Left ventricle myocardium superior (tissue), 1 donor: ENCODE measurements around the gene PLEKHM2. TPM values are rescaled to one million over a fixed set of nuclear protein-coding genes. Genes with fewer than 3 reads are reported as not detected.
A peak's percentile ranks its signal among the peaks of the same experiment; 100 is the strongest.
"Not testable (repeated sequence)": the region's sequence is repeated elsewhere in the genome, so short reads cannot be mapped to it uniquely, and the experiment has no call there.

Source experiments
- ATAC-seq: fragments of 200-7000 bp; cut with Tn5 transposase; one replicate; pipeline ENCODE4 v1.9.1; 2020; ENCODE audit warnings: mild to moderate bottlenecking, moderate library complexity
- DNase-seq: peaks from one replicate; pipeline ENCODE4 v3.0.0-alpha.2; 2020
- intact Hi-C: fragments of 100-400 bp; cut with micrococcal nuclease; formaldehyde crosslinking; loops from one replicate; pipeline ENCODE4 v1.11.0; 2022
- long read RNA-seq: library from polyadenylated mRNA; unstranded; transcript quantifications from one replicate; pipeline ENCODE4 v2.0.0, GENCODE V29; 2021
- total RNA-seq: library from RNA; stranded (reverse); fragmentation: NEBNext Ultra II Directional; extraction: Animal tissue kit (Norgen Biotek cat#: 25700); gene quantifications from one replicate; pipeline ENCODE4 v1.2.1, GENCODE V29; 2021
- donor health status: DM: no; HTN: yes; CAD: no; lungs with severe emphysema.

The PLEKHM2 gene, protein sequence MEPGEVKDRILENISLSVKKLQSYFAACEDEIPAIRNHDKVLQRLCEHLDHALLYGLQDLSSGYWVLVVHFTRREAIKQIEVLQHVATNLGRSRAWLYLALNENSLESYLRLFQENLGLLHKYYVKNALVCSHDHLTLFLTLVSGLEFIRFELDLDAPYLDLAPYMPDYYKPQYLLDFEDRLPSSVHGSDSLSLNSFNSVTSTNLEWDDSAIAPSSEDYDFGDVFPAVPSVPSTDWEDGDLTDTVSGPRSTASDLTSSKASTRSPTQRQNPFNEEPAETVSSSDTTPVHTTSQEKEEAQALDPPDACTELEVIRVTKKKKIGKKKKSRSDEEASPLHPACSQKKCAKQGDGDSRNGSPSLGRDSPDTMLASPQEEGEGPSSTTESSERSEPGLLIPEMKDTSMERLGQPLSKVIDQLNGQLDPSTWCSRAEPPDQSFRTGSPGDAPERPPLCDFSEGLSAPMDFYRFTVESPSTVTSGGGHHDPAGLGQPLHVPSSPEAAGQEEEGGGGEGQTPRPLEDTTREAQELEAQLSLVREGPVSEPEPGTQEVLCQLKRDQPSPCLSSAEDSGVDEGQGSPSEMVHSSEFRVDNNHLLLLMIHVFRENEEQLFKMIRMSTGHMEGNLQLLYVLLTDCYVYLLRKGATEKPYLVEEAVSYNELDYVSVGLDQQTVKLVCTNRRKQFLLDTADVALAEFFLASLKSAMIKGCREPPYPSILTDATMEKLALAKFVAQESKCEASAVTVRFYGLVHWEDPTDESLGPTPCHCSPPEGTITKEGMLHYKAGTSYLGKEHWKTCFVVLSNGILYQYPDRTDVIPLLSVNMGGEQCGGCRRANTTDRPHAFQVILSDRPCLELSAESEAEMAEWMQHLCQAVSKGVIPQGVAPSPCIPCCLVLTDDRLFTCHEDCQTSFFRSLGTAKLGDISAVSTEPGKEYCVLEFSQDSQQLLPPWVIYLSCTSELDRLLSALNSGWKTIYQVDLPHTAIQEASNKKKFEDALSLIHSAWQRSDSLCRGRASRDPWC
- 95.2 TPM for total RNA-seq
- long read RNA-seq, full-length matches to known transcripts, result 42 of 195 reads
- long read RNA-seq, partial matches to known transcripts, result 136 of 195 reads
- long read RNA-seq, other reads (novel, unspliced or antisense), result 17 of 195 reads

DNA sequence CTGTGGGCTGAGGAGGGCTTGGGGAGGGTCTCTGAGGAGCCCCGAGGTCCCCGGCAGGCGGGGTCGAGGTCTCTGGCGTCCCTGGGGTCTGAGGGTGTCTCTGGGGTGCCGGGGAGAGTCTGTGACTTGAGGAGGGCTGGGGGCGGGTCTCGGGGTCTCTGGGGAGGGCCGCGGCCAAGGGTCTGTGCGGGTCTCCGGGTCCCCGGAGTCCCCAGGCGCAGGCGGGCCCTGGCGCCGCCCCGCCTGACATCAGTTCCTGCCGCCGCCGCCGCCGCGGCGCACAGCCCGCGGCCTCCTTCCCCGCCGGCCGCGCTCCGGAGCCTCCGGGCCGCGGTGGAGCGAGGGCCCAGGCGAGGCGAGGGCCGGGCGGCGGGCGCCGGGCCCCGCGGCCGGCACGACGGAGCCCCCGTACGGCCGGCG is at the start of gene PLEKHM2:
TSS of gene PLEKHM2 (plus strand) at position 279 of the 420 bp plus-strand sequence. CDS start 239 bp downstream, outside the sequence.
- ATAC-seq, result peak; percentile 74

DNA sequence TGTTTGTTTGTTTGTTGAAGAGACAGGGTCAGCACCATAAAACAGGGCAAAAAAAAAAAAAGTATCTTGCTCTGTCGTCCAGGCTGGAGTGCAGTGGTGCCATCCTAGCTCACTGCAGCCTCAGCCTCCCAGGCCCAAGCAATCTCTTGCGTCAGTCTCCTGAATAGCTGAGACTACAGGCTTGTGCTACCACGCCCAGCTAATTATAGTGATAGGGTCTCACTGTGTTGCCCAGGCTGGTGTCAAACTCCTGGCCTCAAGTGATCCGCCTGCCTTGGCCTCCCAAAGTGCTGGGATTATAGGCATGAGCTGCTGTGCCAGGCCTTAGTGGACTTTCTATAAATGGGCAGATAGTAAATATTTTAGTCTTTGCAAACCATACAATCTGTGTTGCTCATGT is 47.7 kb upstream of the PLEKHM2 start:
- intact Hi-C loops, result no loop called here
- DNase-seq, result no peak
- no peak for ATAC-seq

More for the DNA sequence above, at the start of gene PLEKHM2:
- DNase-seq, result peak; percentile 75
- intact Hi-C loops, result no loop called here

DNA sequence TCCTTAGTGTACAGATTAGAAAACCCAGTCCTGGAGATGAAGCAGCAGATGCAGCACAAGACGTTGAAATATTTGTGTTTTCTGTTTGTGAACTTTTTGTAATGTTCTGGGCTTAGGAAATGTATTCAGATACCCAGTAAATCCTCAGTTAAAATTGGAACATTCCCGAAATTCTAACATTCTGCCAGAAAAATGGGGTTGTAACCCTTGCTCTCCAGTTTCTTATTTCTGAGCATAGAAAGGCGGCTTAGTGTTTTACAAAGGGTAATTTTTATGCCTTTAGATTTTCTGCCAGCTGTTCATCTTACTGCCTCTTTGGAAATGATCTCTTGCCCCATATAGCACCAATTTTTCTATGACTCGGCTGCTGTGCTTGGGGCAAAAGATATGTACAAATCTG is 46.3 kb upstream of the PLEKHM2 start:
- no peak for ATAC-seq
- intact Hi-C loops, result no loop called here
- no peak for DNase-seq

DNA sequence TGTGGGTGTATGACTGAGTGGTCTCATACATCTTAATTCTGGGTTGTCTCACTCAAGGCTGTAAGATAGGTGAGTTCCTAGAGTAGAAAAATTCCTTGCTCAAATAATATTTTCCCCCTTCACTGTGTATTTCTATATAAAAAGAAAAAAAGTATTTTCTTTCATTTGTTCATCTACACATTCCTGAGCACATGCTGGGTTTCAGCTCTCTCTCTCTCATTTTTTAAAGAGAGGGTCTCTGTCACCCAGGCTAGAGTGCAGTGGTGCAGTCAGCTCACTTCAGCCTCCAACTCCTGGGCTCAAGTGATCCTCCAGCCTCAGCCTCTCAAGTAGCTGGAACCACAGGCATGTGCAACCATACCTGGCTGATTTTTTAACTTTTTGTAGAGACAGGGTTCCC is 44.9 kb upstream of the PLEKHM2 start:
- intact Hi-C loops, result no loop called here
- ATAC-seq (no peak), DNase-seq (no peak)

DNA sequence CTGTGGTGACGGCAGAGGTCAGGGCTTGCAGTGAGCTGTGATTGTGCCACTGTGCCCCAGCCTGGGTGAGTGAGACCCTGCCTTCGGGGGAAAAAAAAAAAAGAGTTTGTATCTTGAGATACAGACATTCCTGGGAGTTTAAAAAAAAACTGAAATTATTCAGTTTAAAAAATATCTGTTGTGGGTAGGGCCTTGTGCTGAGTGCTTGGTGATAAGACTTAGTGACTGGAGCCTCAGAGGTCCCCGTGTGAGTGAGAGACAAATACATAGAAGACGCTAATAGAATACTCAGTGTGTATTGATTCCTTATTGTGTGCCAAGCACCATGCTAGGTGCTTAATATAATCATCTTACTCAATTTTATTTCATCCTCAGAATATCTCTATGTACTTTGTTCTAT is 44.2 kb upstream of the PLEKHM2 start:
- intact Hi-C loops, result no loop called here
- no peak for ATAC-seq
- no peak for DNase-seq

DNA sequence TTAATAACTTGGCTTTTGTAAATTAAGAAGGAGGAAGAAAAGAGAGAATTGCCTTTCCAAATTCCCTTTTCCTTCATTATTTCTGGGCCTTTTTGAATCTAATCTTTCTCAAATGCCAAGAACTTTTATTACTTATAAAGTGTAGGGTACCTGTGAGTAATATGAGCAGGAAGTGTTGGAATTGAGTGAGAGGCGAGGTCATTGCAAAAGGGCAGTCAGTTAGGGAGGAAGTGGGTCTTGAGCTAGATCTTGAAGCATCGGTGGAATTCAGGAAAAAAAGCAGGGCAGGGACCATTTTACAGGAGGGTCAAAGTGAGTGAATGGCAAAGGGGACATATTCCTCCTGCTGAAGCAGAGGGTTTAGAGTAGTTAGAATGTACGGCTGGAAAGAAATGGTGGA is 43.5 kb upstream of the PLEKHM2 start:
- ATAC-seq, result no peak
- intact Hi-C loops, result no loop called here

DNA sequence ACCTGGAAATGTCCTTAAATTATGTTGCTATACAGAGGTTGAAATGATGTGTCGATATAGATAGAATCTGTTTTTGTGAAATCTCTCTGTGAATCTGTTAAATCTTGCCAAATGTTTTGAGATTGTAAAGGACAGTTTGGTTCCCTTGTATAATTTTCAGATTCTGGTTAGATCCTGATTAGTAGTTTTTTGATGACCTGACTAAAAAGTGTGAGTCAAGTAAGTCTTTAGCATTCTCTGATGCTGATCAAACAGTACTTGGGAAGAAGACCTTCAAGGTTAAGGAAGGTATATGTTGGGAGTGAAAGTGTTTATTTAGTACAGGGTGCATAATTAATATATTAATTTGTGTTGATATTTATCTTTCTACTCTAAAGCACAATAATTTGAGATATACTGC is 34.2 kb upstream of the PLEKHM2 start:
- intact Hi-C loops, result no loop called here
- no peak for ATAC-seq
- DNase-seq, result no peak

More for the DNA sequence above, 43.5 kb upstream of the PLEKHM2 start:
- no peak for DNase-seq

DNA sequence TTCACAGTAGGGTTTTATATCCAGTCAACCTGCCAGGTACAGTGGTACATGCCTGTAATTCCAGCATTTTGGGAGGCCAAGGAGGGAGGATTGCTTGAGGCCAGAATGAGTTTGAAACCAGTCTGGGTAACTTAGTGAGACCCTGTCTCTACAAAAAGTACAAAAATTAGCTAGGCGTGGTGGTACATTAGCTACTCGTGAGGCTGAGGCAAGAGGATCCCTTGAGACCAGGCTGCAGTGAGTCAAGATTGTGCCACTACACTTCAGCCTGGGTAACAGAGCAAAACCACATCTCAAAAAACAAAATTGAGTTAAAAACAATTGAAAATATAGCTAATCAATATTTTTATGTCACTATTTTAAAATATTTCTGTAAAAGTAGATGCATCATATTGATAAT is 33.7 kb upstream of the PLEKHM2 start:
- DNase-seq, result no peak
- intact Hi-C loops, result no loop called here

DNA sequence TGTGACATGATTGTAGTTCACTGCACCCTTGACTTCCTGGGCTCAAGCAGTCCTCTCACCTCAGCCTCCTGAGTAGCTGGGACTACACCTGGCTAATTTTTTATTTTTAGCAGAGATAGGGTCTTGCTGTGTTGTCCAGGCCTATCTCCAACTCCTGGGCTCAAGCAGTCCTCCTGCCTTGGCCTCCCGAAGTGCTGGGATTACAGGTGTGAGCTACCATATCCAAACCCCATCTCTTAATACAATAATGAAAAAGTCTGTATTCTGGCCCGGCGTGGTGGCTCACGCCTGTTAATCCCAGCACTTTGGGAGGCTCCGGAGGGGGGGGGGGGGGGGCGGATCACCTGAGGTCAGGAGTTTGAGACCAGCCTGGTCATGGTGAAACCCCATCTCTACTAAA is 32.0 kb upstream of the PLEKHM2 start:
- DNase-seq, intact Hi-C loops, ATAC-seq: not testable (repeated sequence)

More for the DNA sequence above, 33.7 kb upstream of the PLEKHM2 start:
- ATAC-seq, result no peak

DNA sequence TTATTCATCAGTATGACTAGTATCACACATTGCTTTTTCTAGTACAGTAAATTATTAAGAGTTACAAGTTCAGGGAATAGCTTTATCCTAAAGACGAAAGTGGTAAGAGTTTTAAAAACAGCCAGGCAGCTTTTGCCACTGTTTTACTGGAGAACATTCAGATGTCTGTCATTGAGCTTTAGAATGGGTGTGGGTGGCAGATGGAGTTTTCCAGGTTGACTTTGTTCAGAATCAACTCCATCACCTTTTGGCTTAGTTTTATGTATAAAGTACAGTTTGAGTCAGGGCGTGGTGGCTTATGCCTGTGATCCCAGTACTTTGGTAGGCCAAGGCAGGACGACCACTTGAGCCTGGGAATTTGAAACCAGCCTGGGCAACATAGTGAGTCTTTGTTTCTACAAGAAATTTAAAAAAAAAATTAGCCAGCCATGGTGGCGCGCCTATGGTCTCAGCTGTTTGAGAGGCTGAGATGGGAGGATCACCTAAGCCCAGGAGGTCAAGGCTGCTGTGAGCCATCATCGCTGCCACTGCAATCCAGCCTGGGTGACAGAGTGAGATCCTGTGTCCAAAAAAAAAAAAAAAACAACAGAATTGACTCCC is 29.9 kb upstream of the PLEKHM2 start:
- ATAC-seq (no peak), DNase-seq (no peak)
- intact Hi-C loops, result no loop called here

DNA sequence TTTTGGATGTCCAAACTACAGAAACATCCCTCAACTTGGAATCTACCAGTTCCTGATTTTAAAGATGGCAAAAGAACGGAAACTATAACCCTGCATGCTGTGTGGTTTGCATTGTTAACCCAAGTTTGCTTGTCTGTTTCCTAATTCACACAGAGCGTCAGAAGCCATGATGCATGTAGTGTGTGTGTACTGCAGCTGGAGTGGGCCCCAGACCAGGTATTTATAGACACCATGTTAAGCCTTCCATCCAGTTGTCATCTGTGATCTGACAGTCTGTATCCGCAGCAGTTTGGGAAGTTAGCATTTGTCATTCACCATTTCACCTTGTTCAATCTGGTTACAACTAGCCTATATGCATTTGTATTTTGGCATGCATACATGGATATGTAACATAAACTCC is 27.7 kb upstream of the PLEKHM2 start:
- DNase-seq (no peak), ATAC-seq (peak; percentile 90)
- intact Hi-C loops, result no loop called here

DNA sequence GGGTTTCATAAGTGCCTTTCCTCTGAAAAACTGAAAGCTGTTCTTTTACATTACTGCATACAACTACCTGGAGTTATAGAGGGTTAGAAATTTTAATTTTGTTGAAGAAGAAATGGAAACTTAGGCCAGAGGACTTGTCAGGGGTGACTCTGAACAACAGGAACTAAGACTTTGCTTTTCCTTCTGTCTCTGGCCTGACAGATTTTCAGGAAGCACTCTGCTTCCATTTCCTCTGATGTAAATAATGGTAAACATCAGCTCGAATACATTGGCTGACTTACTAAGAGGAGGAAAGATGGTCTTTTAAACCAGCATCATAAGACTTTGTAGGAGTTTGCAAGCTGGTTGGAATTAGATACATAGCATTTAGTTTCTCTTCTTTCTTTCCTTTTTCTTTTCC is 27.1 kb upstream of the PLEKHM2 start:
- ATAC-seq (no peak), DNase-seq (no peak)
- intact Hi-C loops, result no loop called here

DNA sequence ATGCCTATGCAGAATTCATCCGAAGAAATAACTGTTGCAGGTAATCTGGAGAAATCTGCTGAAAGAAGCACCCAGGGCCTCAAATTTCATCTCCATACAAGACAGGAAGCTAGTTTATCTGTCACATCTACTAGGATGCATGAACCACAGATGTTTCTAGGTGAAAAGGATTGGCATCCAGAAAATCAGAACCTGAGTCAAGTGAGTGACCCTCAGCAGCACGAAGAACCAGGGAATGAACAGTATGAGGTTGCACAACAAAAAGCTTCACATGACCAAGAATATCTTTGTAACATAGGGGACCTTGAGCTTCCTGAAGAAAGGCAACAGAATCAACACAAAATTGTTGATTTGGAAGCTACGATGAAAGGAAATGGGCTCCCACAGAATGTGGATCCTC is 24.0 kb upstream of the PLEKHM2 start:
- DNase-seq (no peak), ATAC-seq (no peak)
- intact Hi-C loops, result no loop called here

DNA sequence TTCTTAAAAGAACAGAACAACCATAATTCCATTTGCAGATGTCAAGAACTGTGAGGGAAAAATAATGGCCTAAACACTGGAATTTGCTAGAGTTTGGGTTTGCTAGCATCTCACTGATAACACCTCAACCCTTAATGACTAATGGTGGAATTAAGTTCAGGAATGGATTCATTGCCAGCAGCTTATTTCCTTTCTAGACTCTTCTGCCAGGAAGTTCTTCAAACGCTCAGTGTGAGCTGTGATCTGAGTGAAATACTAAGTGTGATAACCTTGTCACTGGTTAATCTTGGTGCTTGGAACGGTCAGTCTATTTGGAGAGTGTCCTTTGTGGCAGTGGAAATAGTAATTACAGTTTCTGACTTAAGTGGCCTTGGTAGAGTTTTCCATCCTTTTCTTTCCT is 21.6 kb upstream of the PLEKHM2 start:
- no peak for DNase-seq
- intact Hi-C loops, result no loop called here
- peak; percentile 80 for ATAC-seq

DNA sequence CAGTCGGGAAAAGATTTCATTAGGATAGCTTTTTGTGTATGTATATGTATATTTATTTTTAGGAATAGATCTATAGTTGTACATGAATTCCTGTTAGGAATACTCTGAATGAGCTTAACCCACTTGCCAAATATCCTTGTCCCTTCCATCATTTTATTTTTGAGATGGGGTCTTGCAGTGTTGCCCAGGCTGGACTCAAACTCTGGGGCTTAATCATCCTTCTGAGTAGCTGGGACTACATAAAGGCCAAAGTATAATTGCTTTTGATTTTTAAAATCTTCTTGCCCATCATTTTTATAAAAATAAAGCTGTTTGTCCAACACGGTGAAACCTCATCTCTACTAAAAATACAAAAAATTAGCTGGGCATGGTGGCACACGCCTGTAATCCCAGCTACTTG is 20.2 kb upstream of the PLEKHM2 start:
- DNase-seq, result no peak
- intact Hi-C loops, result no loop called here
- ATAC-seq, result no peak

DNA sequence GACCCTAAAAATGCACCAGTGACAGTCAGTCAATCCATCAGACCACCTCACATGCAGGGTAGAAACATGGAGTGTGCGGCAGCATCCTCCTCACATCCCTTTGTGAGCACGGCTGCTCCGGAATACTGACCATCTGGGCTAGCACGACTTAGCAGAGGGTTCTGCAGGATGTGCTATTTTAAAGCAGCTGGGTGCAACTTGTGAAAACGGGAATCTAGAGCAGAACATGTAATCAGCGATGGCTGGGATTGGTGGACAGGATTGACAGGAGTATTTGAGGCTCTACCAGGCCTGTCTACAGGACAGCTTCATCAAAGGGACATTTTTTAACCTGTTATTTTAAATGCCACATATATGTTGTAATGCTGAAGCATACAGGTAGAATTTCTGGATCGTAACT is 16.8 kb upstream of the PLEKHM2 start:
- DNase-seq (no peak), ATAC-seq (peak; percentile 31)
- intact Hi-C loops, result no loop called here

DNA sequence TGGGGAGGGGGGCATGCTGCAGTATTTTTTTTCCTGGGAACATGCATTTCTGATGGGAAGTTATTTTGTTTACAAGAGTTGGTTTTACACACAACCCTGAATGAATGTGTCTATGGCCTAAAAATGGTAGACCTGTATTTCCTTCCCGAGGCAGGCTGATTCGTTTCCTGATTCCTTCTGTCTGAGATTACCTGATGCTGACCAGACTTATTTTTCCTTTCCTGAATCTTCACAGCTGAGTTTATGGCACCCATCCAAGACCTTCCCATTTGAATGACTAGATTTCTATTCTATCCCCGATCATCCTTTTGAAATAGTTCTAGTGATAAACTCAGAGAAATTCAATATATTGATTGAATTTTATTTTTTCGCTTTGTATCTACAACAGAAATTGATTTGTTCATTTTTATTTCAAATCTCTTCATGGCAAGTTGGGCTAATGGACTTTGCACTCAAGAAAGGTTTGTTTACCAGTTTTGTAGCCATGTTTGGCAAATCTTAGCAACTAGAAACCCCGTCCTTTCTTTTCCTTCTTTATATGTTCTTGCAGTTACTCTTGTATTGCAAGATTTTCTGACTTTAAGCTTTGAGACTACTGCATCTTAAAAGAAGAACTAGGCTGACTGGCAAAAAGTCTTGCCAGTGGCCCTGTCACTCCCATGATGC is 15.9 kb upstream of the PLEKHM2 start:
- DNase-seq, result no peak
- no peak for ATAC-seq
- intact Hi-C loops, result no loop called here

DNA sequence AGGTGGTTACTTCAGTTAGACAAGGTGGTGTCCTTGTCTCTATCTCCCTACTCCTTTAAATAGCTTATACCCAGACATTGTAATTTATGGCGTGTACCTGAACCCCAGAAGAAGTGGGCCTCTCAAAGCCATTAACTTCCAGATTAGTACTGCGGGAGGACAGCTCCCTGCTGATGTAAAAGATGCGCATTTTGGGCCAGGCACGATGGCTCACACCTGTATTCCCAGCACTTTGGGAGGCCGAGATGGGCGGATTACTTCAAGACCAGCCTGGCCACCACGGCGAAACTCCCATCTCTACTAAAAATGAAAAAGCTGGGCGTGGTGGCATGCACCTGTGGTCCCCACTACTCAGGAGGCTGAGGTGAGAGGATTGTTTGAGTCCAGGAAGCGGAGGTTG is 15.0 kb upstream of the PLEKHM2 start:
- ATAC-seq (no peak), DNase-seq (no peak)
- intact Hi-C loops, result no loop called here

DNA sequence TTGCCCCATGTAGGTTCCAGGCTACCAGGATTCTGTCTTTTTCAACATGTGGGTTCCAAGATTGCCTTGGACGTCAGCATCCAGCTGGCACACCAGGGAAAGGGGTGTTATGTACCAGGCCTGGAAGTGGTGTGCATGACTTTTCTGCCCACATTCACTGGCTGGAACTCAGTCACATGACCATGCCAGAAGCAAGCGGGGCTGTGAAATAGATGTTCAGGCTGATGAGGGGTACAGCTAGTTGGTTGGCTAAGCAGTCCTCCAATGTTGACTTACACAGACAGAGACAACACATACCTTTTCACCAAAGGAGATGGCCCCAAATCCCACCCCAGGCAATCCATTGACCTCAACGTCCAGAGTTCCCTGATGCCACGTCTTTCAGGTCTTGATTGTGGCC is 14.3 kb upstream of the PLEKHM2 start:
- ATAC-seq (no peak), DNase-seq (no peak)
- intact Hi-C loops, result no loop called here
